Thyroid gland (tissue), 4 donors: ENCODE measurements around the gene TLE1.

ENCODE experiments used
- CTCF ChIP-seq, 6 experiments: fragments of 200-600 bp in 3 of 6; fragments of 450-650 bp in 3 of 6; sonication (generic) in 3 of 6; IDR thresholded peaks; one replicate each; pipeline ENCODE4 v1.5.1; 2016 to 2019; ENCODE audit warnings: antibody characterized with exemption in 6 of 6, mild to moderate bottlenecking in 2 of 6, inconsistent platforms in 1 of 6, moderate library complexity in 1 of 6
- POLR2A ChIP-seq, 2 donors: fragments of 450-650 bp; IDR thresholded peaks; one replicate each; pipeline ENCODE4 v1.6.1; 2017; ENCODE audit warnings: antibody characterized with exemption in 2 of 2, mild to moderate bottlenecking in 2 of 2, moderate library complexity in 1 of 2

- no peak for TF ChIP-seq CTCF (IDR thresholded peaks at IDR 0.05)
- no peak for TF ChIP-seq POLR2A (IDR thresholded peaks at IDR 0.05)
Observed at GRCh38 chr9:81637276-81637675, 52.1 kb downstream of the TLE1 start.
